SK-N-SH treated with all-trans-retinoic acid at 6 μM for 48 hours (cell line): ENCODE data around the gene LYVE1.

Experiments used
- GLIS3 ChIP-seq: fragments of 250-450 bp; sonication (Bioruptor Pico); IDR thresholded peaks from 2 replicates; pipeline ENCODE4 v1.5.0; 2020; ENCODE audit warnings: mild to moderate bottlenecking, moderate library complexity
- ISL1 ChIP-seq: fragments of 250-450 bp; sonication (Bioruptor Pico); IDR thresholded peaks from 2 replicates; pipeline ENCODE4 v2.1.2; 2022; ENCODE audit warnings: mild to moderate bottlenecking, moderate library complexity
- PATZ1 ChIP-seq: fragments of 250-450 bp; sonication (Bioruptor Pico); IDR thresholded peaks from 2 replicates; pipeline ENCODE4 v1.8.0; 2020; ENCODE audit warnings: mild to moderate bottlenecking, moderate library complexity, borderline replicate concordance
- RARB ChIP-seq: fragments of 250-450 bp; sonication (Bioruptor Pico); IDR thresholded peaks from 2 replicates; pipeline ENCODE4 v1.8.0; 2021; ENCODE audit warnings: mild to moderate bottlenecking, moderate library complexity
- TCF4 ChIP-seq: fragments of 250-450 bp; sonication (Bioruptor Pico); IDR thresholded peaks from 2 replicates; pipeline ENCODE4 v1.8.0; 2021; ENCODE audit warnings: mild to moderate bottlenecking, moderate library complexity, borderline replicate concordance
- ZFP3 ChIP-seq: fragments of 250-450 bp; sonication (Bioruptor Pico); IDR thresholded peaks from 2 replicates; pipeline ENCODE4 v1.5.0; 2020; ENCODE audit warnings: mild to moderate bottlenecking, moderate library complexity
- ZNF565 ChIP-seq: fragments of 450-650 bp; formaldehyde crosslinking; conservative IDR thresholded peaks from 2 replicates; pipeline ENCODE4 v1.5.0; 2020; ENCODE audit warnings: low read depth, mild to moderate bottlenecking, moderate library complexity
- ZNF8 ChIP-seq: fragments of 450-650 bp; formaldehyde crosslinking; IDR thresholded peaks from 2 replicates; pipeline ENCODE4 v1.5.0; 2020; ENCODE audit warnings: mild to moderate bottlenecking, moderate library complexity

- TF ChIP-seq RARB (CRISPR knock-in tag) (no peak), ZNF565 (no peak), TCF4 (CRISPR knock-in tag) (no peak), GLIS3 (CRISPR knock-in tag) (no peak), ZNF8 (CRISPR knock-in tag) (no peak), ZFP3 (CRISPR knock-in tag) (no peak), PATZ1 (CRISPR knock-in tag) (no peak), ISL1 (CRISPR knock-in tag) (no peak)
These were observed 20.4 kb upstream of the LYVE1 start for GRCh38 chr11:10588904-10589303.
